Upper lobe of left lung (tissue), 4 donors: ENCODE data around the gene RNF13.
"Not testable (repeated sequence)": the region's sequence is repeated elsewhere in the genome, so short reads cannot be mapped to it uniquely, and the experiment has no call there.

Experiments
- CTCF ChIP-seq, 6 experiments: fragments of 450-650 bp in 4 of 6; fragments of 200-600 bp in 2 of 6; sonication (generic) in 2 of 6; IDR thresholded peaks; one replicate each; pipeline ENCODE4 v1.5.1; 2016 to 2019; ENCODE audit warnings: antibody characterized with exemption in 6 of 6
- POLR2AphosphoS5 ChIP-seq, 2 donors: sonication (generic); formaldehyde crosslinking; IDR thresholded peaks; one replicate each; pipeline ENCODE4 v1.5.1; 2017; ENCODE audit warnings: antibody characterized with exemption in 2 of 2

- TF ChIP-seq CTCF, POLR2AphosphoS5 (IDR thresholded peaks at IDR 0.05): not testable (repeated sequence)
Observed at GRCh38 chr3:149829631-149830030, 16.6 kb downstream of the RNF13 start.
